Neural cell (in vitro differentiated cells): ENCODE data around the gene TRMT1. TPM values are rescaled to one million over a fixed set of nuclear protein-coding genes. Genes with fewer than 3 reads are reported as not detected.

Experiments used
- H2AFZ ChIP-seq: fragments of 200-600, 300-800 bp; sonication (generic), shearing (Covaris generic); 2 replicates; pipeline ENCODE4 v1.6.0; 2014; ENCODE audit warnings: low read depth, mild to moderate bottlenecking, antibody characterized with exemption, low read length, moderate library complexity
- H3F3A ChIP-seq: fragments of 200-600 bp; shearing (Covaris generic); 2 replicates; pipeline ENCODE4 v1.6.1; 2016; ENCODE audit warnings: mild to moderate bottlenecking, moderate library complexity, mixed read lengths, antibody characterized with exemption, low read length; ENCODE audit not compliant: insufficient read depth, poor library complexity, severe bottlenecking
- H3K27ac ChIP-seq: fragments of 200-600, 300-800 bp; sonication (generic), shearing (Covaris generic); 2 replicates; pipeline ENCODE4 v1.5.1; 2014; ENCODE audit warnings: mild to moderate bottlenecking, low read length, moderate library complexity
- H3K27me3 ChIP-seq: fragments of 300-800, 200-600 bp; sonication (generic), shearing (Covaris generic); 2 replicates; pipeline ENCODE4 v1.6.0; 2014; ENCODE audit warnings: mild to moderate bottlenecking, low read depth, low read length, moderate library complexity; ENCODE audit not compliant: insufficient read depth
- H3K36me3 ChIP-seq: fragments of 300-800, 200-600 bp; sonication (generic), shearing (Covaris generic); 2 replicates; pipeline ENCODE4 v1.5.1; 2014; ENCODE audit warnings: mild to moderate bottlenecking, antibody characterized with exemption, low read length, moderate library complexity; ENCODE audit not compliant: insufficient read depth
- H3K4me2 ChIP-seq: fragments of 300-800, 200-600 bp; sonication (generic), shearing (Covaris generic); 2 replicates; pipeline ENCODE4 v1.6.0; 2014; ENCODE audit warnings: mild to moderate bottlenecking, low read length
- H3K4me3 ChIP-seq: fragments of 300-800, 200-600 bp; sonication (generic), shearing (Covaris generic); 2 replicates; pipeline ENCODE4 v1.5.1; 2014; ENCODE audit warnings: mild to moderate bottlenecking, low read length, moderate library complexity
- H3K79me2 ChIP-seq: fragments of 200-600 bp; shearing (Covaris generic); replicated peaks from 2 replicates; pipeline ENCODE4 v1.6.0; 2014; ENCODE audit warnings: mild to moderate bottlenecking, low read length, moderate library complexity; ENCODE audit not compliant: insufficient read depth
- H3K9ac ChIP-seq: fragments of 300-800, 200-600 bp; sonication (generic), shearing (Covaris generic); 2 replicates; pipeline ENCODE4 v1.6.1; 2016; ENCODE audit warnings: mild to moderate bottlenecking, low read length, mixed read lengths
- H3K9me2 ChIP-seq: fragments of 200-600 bp; shearing (Covaris generic); 2 replicates; pipeline ENCODE4 v1.6.1; 2016; ENCODE audit warnings: mild to moderate bottlenecking, low read length, mixed read lengths; ENCODE audit not compliant: insufficient read depth
- H3K9me3 ChIP-seq: fragments of 200-600, 300-800 bp; sonication (generic), shearing (Covaris generic); 2 replicates; pipeline ENCODE4 v1.6.1; 2016; ENCODE audit warnings: mild to moderate bottlenecking, mixed run types, low read length, moderate library complexity, mixed read lengths
- H4K20me1 ChIP-seq: fragments of 200-600 bp; shearing (Covaris generic); 2 replicates; pipeline ENCODE4 v1.6.1; 2016; ENCODE audit warnings: mild to moderate bottlenecking, mixed run types; ENCODE audit not compliant: insufficient read depth
- CTCF ChIP-seq: fragments of 450-650 bp; IDR thresholded peaks from 2 replicates; pipeline ENCODE4 v1.5.1; 2014; ENCODE audit warnings: antibody characterized with exemption, mild to moderate bottlenecking, moderate library complexity; ENCODE audit not compliant: poor library complexity, severe bottlenecking
- EP300 ChIP-seq: fragments of 450-650 bp; conservative IDR thresholded peaks from 2 replicates; pipeline ENCODE4 v1.6.1; 2014; ENCODE audit warnings: antibody characterized with exemption, mild to moderate bottlenecking, moderate library complexity; ENCODE audit not compliant: poor library complexity, severe bottlenecking
- EZH2 ChIP-seq: fragments of 200-600, 300-800 bp; shearing (Covaris generic), sonication (generic); IDR thresholded peaks from 2 replicates; pipeline ENCODE4 v1.6.1; 2014; ENCODE audit warnings: antibody characterized with exemption, low read length, borderline replicate concordance, mild to moderate bottlenecking; ENCODE audit not compliant: insufficient read depth, poor library complexity, severe bottlenecking
- MXI1 ChIP-seq: fragments of 450-650 bp; conservative IDR thresholded peaks from 2 replicates; pipeline ENCODE4 v1.6.1; 2014; ENCODE audit warnings: antibody characterized with exemption, mild to moderate bottlenecking; ENCODE audit not compliant: poor library complexity, severe bottlenecking
- POLR2AphosphoS5 ChIP-seq: IDR thresholded peaks from 2 replicates; pipeline ENCODE4 v1.6.1; 2012
- RAD21 ChIP-seq: fragments of 450-650 bp; conservative IDR thresholded peaks from 2 replicates; pipeline ENCODE4 v1.6.1; 2014; ENCODE audit warnings: antibody characterized with exemption, mild to moderate bottlenecking, moderate library complexity
- REST ChIP-seq: IDR thresholded peaks from 2 replicates; pipeline ENCODE4 v1.6.1; 2012; ENCODE audit warnings: borderline replicate concordance
- SMC3 ChIP-seq: fragments of 450-650 bp; conservative IDR thresholded peaks from 2 replicates; pipeline ENCODE4 v1.6.1; 2014; ENCODE audit warnings: antibody characterized with exemption, mild to moderate bottlenecking, moderate library complexity; ENCODE audit not compliant: poor library complexity
- TAF1 ChIP-seq: IDR thresholded peaks from 2 replicates; pipeline ENCODE4 v1.6.1; 2012; ENCODE audit warnings: low read depth
- polyA plus RNA-seq: library from polyadenylated mRNA; depleted of rRNA; stranded (reverse); fragments of >200 nt; gene quantifications from 2 replicates; pipeline ENCODE4 v1.2.3, GENCODE V29; 2014

TRMT1 gene
- polyA plus RNA-seq, 1 donor from 2014 or later, result 94.4 TPM

GRCh38 chr19:13057744-13058143, 58.8 kb downstream of the TRMT1 start:
- Histone ChIP-seq H3K27ac (no peak overlapping the region), H4K20me1 (no peaks in the 10 kb centered on the region), H3K9me2 (no peaks in the 10 kb centered on the region), H3K36me3 (no peaks in the 10 kb centered on the region), H3K4me3 (no peak overlapping the region), H3K4me2 (no peak overlapping the region), H3K79me2 (no peaks in the 10 kb centered on the region), H3K9ac (no peak overlapping the region), H3F3A (no peaks in the 10 kb centered on the region), H3K27me3 (peaks cover 89% of the 10 kb centered on the region), H2AFZ (no peak overlapping the region), H3K9me3 (no peaks in the 10 kb centered on the region)
- TF ChIP-seq TAF1 (no peak), EP300 (no peak), CTCF (no peak)

- no peak overlapping the region for H2AFZ ChIP-seq
- H3K27me3 ChIP-seq, result peaks cover 89% of the 10 kb centered on the region
- H3K79me2 ChIP-seq, result no peaks in the 10 kb centered on the region
- no peaks in the 10 kb centered on the region for H3K9me2 ChIP-seq
- H3K27ac ChIP-seq, result no peak overlapping the region
- H3K4me2 ChIP-seq, result no peak overlapping the region
- no peaks in the 10 kb centered on the region for H3K9me3 ChIP-seq
- no peaks in the 10 kb centered on the region for H3F3A ChIP-seq
- H3K4me3 ChIP-seq, result no peak overlapping the region
- TF ChIP-seq EP300 (no peak), SMC3 (no peak), REST (no peak), RAD21 (no peak), MXI1 (no peak), CTCF (no peak), POLR2AphosphoS5 (no peak), EZH2 (no peak), TAF1 (no peak)
- H3K36me3 ChIP-seq, result no peaks in the 10 kb centered on the region
- no peak overlapping the region for H3K9ac ChIP-seq
- H4K20me1 ChIP-seq, result no peaks in the 10 kb centered on the region
Observed at GRCh38 chr19:13057147-13057572, 59.4 kb downstream of the TRMT1 start.
